ENCODE results near the gene LY6G6F. TPM values are rescaled to one million over a fixed set of nuclear protein-coding genes. Genes with fewer than 3 reads are reported as not detected.

LY6G6F gene
- total RNA-seq, 2 donors from 2014 or later = not detected

GRCh38 chr6:31758281-31758680 lies 51.6 kb downstream of the LY6G6F start:
- Histone ChIP-seq H3K27ac (no peak overlapping the region), H3K9me3 (no peaks in the 10 kb centered on the region), H3K36me3 (no peaks in the 10 kb centered on the region), H3K27me3 (replicated peaks; ENCODE audit: insufficient read depth) (no peaks in the 10 kb centered on the region), H3K4me3 (no peak overlapping the region), H3K4me1 (ENCODE audit: control insufficient read depth in 1 of 2, low read depth in 2 of 2) (no peaks in the 10 kb centered on the region)
- TF ChIP-seq, protein P1, sequence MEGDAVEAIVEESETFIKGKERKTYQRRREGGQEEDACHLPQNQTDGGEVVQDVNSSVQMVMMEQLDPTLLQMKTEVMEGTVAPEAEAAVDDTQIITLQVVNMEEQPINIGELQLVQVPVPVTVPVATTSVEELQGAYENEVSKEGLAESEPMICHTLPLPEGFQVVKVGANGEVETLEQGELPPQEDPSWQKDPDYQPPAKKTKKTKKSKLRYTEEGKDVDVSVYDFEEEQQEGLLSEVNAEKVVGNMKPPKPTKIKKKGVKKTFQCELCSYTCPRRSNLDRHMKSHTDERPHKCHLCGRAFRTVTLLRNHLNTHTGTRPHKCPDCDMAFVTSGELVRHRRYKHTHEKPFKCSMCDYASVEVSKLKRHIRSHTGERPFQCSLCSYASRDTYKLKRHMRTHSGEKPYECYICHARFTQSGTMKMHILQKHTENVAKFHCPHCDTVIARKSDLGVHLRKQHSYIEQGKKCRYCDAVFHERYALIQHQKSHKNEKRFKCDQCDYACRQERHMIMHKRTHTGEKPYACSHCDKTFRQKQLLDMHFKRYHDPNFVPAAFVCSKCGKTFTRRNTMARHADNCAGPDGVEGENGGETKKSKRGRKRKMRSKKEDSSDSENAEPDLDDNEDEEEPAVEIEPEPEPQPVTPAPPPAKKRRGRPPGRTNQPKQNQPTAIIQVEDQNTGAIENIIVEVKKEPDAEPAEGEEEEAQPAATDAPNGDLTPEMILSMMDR (IDR thresholded peaks at IDR 0.05) = no peak
- no peak for DNase-seq (ENCODE audit: low spot score)
- ATAC-seq (ENCODE audit: insufficient number of reproducible peaks, low FRiP score, low read depth) = no peak

Other genes with a start within 250 kb of the LY6G6F start
- 1 to 10 TPM; 4.1 to 6.6 TPM for gene MICB, start 208.7 kb upstream of the LY6G6F start, total RNA-seq
- not detected for gene MCCD1, start 177.9 kb upstream of the LY6G6F start, total RNA-seq
- gene DDX39B, start 164.9 kb upstream of the LY6G6F start, total RNA-seq = 100 to 1,000 TPM; 198 to 217 TPM
- gene ATP6V1G2, start 160.3 kb upstream of the LY6G6F start, total RNA-seq = under 1 TPM; 0.78 to 0.95 TPM
- 10 to 100 TPM; 23.8 to 24.2 TPM for gene NFKBIL1, start 159.3 kb upstream of the LY6G6F start, total RNA-seq
- gene LTA, start 134.6 kb upstream of the LY6G6F start, total RNA-seq = not detected
- gene TNF, start 131.3 kb upstream of the LY6G6F start, total RNA-seq = 1 to 10 TPM in 1 of 2 donors, under 1 TPM in 1; 0.71 to 3.2 TPM
- gene LTB, start 124.4 kb upstream of the LY6G6F start, total RNA-seq = not detected
- 10 to 100 TPM in 1 of 2 donors, 1 to 10 TPM in 1; 4.9 to 37.9 TPM for gene LST1, start 120.6 kb upstream of the LY6G6F start, total RNA-seq
- not detected for gene NCR3, start 113.9 kb upstream of the LY6G6F start, total RNA-seq
- gene AIF1, start 91.6 kb upstream of the LY6G6F start, total RNA-seq = 10 to 100 TPM; 21.5 to 39.6 TPM
- gene PRRC2A, start 86.2 kb upstream of the LY6G6F start, total RNA-seq = 100 to 1,000 TPM in 1 of 2 donors, 10 to 100 TPM in 1; 94.2 to 130 TPM
- 100 to 1,000 TPM; 154 to 182 TPM for gene BAG6, start 54.2 kb upstream of the LY6G6F start, total RNA-seq
- gene APOM, start 51.0 kb upstream of the LY6G6F start, total RNA-seq = 1 to 10 TPM in 1 of 2 donors, not detected in 1; 2.2 TPM
- 10 to 100 TPM; 23.7 to 40.1 TPM for gene C6orf47, start 46.1 kb upstream of the LY6G6F start, total RNA-seq
- 10 to 100 TPM; 15.0 to 19.2 TPM for gene GPANK1, start 41.9 kb upstream of the LY6G6F start, total RNA-seq
- gene CSNK2B, start 40.8 kb upstream of the LY6G6F start, total RNA-seq = 100 to 1,000 TPM; 175 to 202 TPM
- gene LY6G5B, start 36.9 kb upstream of the LY6G6F start, total RNA-seq = 10 to 100 TPM in 1 of 2 donors, 1 to 10 TPM in 1; 9.6 to 24.3 TPM
- gene LY6G5C, start 25.8 kb upstream of the LY6G6F start, total RNA-seq = not detected
- gene ABHD16A, start 3.5 kb upstream of the LY6G6F start, total RNA-seq = 10 to 100 TPM; 49.3 to 52.8 TPM
- not detected for gene LY6G6D, start 8.5 kb downstream of the LY6G6F start, total RNA-seq
- not detected for gene LY6G6C, start 14.9 kb downstream of the LY6G6F start, total RNA-seq
- gene MPIG6B, start 16.5 kb downstream of the LY6G6F start, total RNA-seq = not detected
- 100 to 1,000 TPM; 136 TPM for gene DDAH2, start 22.4 kb downstream of the LY6G6F start, total RNA-seq
- 100 to 1,000 TPM; 222 to 251 TPM for gene CLIC1, start 29.7 kb downstream of the LY6G6F start, total RNA-seq
- gene MSH5, start 33.1 kb downstream of the LY6G6F start, total RNA-seq = 10 to 100 TPM in 1 of 2 donors, 1 to 10 TPM in 1; 5.7 to 10.5 TPM
- 10 to 100 TPM in 1 of 2 donors, not detected in 1; 13.3 TPM for gene SAPCD1, start 55.8 kb downstream of the LY6G6F start, total RNA-seq
- under 1 TPM; 0.68 to 0.78 TPM for gene VWA7, start 70.5 kb downstream of the LY6G6F start, total RNA-seq
- gene VARS1, start 88.9 kb downstream of the LY6G6F start, total RNA-seq = 10 to 100 TPM; 24.8 to 46.8 TPM
- gene LSM2, start 100.1 kb downstream of the LY6G6F start, total RNA-seq = 10 to 100 TPM; 21.2 to 40.1 TPM
- 1 to 10 TPM; 1.1 to 1.2 TPM for gene HSPA1L, start 108.4 kb downstream of the LY6G6F start, total RNA-seq
- gene HSPA1A, start 108.7 kb downstream of the LY6G6F start, total RNA-seq = 100 to 1,000 TPM; 240 to 354 TPM
- gene HSPA1B, start 120.9 kb downstream of the LY6G6F start, total RNA-seq = 100 to 1,000 TPM; 178 to 262 TPM
- 10 to 100 TPM; 26.0 to 35.2 TPM for gene NEU1, start 156.0 kb downstream of the LY6G6F start, total RNA-seq
- 1 to 10 TPM in 1 of 2 donors, not detected in 1; 5.8 TPM for gene SLC44A4, start 172.1 kb downstream of the LY6G6F start, total RNA-seq
- 10 to 100 TPM; 19.5 to 33.2 TPM for gene EHMT2, start 190.8 kb downstream of the LY6G6F start, total RNA-seq
- 1 to 10 TPM in 1 of 2 donors, not detected in 1; 1.6 TPM for gene ZBTB12, start 195.2 kb downstream of the LY6G6F start, total RNA-seq
- 10 to 100 TPM; 13.8 to 40.2 TPM for gene C2, start 220.9 kb downstream of the LY6G6F start, total RNA-seq
- 100 to 1,000 TPM in 1 of 2 donors, 10 to 100 TPM in 1; 55.2 to 142 TPM for gene CFB, start 239.2 kb downstream of the LY6G6F start, total RNA-seq